HG03097 (cell line): Measurements from ENCODE around the gene SLAMF6.

Source experiments
- ATAC-seq: cut with Tn5 transposase; IDR thresholded peaks from one replicate; pipeline ENCODE4 v1.9.1; 2021; ENCODE audit not compliant: unreplicated experiment, low FRiP score

Gene SLAMF6

GRCh38 chr1:160437432-160438316 is 85.4 kb downstream of the SLAMF6 start:
- peak; percentile 72 for ATAC-seq

GRCh38 chr1:160436966-160437365 is 86.1 kb downstream of the SLAMF6 start:
- ATAC-seq: no peak
